Chondrocyte (in vitro differentiated cells): ENCODE measurements around the gene UFSP2. TPM values are rescaled to one million over a fixed set of nuclear protein-coding genes. Genes with fewer than 3 reads are reported as not detected.
"Not testable (repeated sequence)": the region's sequence is repeated elsewhere in the genome, so short reads cannot be mapped to it uniquely, and the experiment has no call there.

Experiments
- DNase-seq: peaks from one replicate; pipeline ENCODE4 v3.0.0; 2021; ENCODE audit warnings: mixed read lengths, low spot score
- H3K27ac Mint-ChIP-seq: one replicate; pipeline ENCODE4 v1.8.0; 2021; ENCODE audit warnings: mild to moderate bottlenecking, moderate library complexity, mixed read lengths; ENCODE audit not compliant: unreplicated experiment
- H3K27me3 Mint-ChIP-seq: 2 replicates; pipeline ENCODE4 v1.8.0; 2021; ENCODE audit warnings: low read depth, mixed read lengths
- H3K36me3 Mint-ChIP-seq: 2 replicates; pipeline ENCODE4 v1.8.0; 2021; ENCODE audit warnings: low read depth, mixed read lengths
- H3K4me1 Mint-ChIP-seq: 2 replicates; pipeline ENCODE4 v1.8.0; 2021; ENCODE audit warnings: low read depth, mild to moderate bottlenecking, mixed read lengths
- H3K4me3 Mint-ChIP-seq: one replicate; pipeline ENCODE4 v1.8.0; 2021; ENCODE audit warnings: mild to moderate bottlenecking, moderate library complexity, mixed read lengths; ENCODE audit not compliant: unreplicated experiment
- H3K9me3 Mint-ChIP-seq: 2 replicates; pipeline ENCODE4 v1.8.0; 2021; ENCODE audit warnings: low read depth, mixed read lengths
- CTCF ChIP-seq: fragments of 200-600 bp; sonication (generic); IDR thresholded peaks from 2 replicates; pipeline ENCODE4 v1.5.0; 2021; ENCODE audit warnings: antibody characterized with exemption, mild to moderate bottlenecking, moderate library complexity
- total RNA-seq: library from RNA; stranded (reverse); gene quantifications from 3 replicates; pipeline ENCODE4 v1.2.1, GENCODE V29; 2021

UFSP2 gene
- total RNA-seq, 1 donor from 2014 or later, result 33.0 TPM

GRCh38 chr4:185371702-185372101, 54.1 kb downstream of the UFSP2 start:
- TF ChIP-seq CTCF, result no peak

GRCh38 chr4:185370268-185370949, 55.4 kb downstream of the UFSP2 start:
- no peak for DNase-seq
- TF ChIP-seq CTCF, result no peak
- no peaks in the 10 kb centered on the region for H3K9me3 Mint-ChIP-seq
- peaks cover 26% of the 10 kb centered on the region for H3K36me3 Mint-ChIP-seq
- no peaks in the 10 kb centered on the region for H3K27me3 Mint-ChIP-seq
- H3K4me3 Mint-ChIP-seq, result no peak overlapping the region
- peaks cover 9% of the 10 kb centered on the region for H3K4me1 Mint-ChIP-seq
- H3K27ac Mint-ChIP-seq, result no peak overlapping the region

More at GRCh38 chr4:185371702-185372101, 54.1 kb downstream of the UFSP2 start:
- Mint-ChIP-seq H3K4me3 (no peak overlapping the region), H3K36me3 (peaks cover 27% of the 10 kb centered on the region), H3K4me1 (peaks cover 9% of the 10 kb centered on the region), H3K9me3 (no peaks in the 10 kb centered on the region), H3K27me3 (no peaks in the 10 kb centered on the region), H3K27ac (no peak overlapping the region)
- DNase-seq, result no peak

- TF ChIP-seq CTCF, result no peak
- Mint-ChIP-seq H3K4me1 (peaks cover 12% of the 10 kb centered on the region), H3K36me3 (peaks cover 24% of the 10 kb centered on the region), H3K4me3 (no peak overlapping the region), H3K27me3 (no peaks in the 10 kb centered on the region), H3K27ac (peak overlapping the region; percentile 1), H3K9me3 (no peaks in the 10 kb centered on the region)
- no peak for DNase-seq
Measured at GRCh38 chr4:185369731-185370130, 56.0 kb downstream of the UFSP2 start.

- no peaks in the 10 kb centered on the region for H3K9me3 Mint-ChIP-seq
- H3K27ac Mint-ChIP-seq, result peak overlapping the region; percentile 63
- peaks cover 52% of the 10 kb centered on the region for H3K4me1 Mint-ChIP-seq
- H3K4me3 Mint-ChIP-seq, result no peak overlapping the region
- H3K36me3 Mint-ChIP-seq, result peaks cover 13% of the 10 kb centered on the region
- DNase-seq, result no peak
- TF ChIP-seq CTCF, result no peak
- no peaks in the 10 kb centered on the region for H3K27me3 Mint-ChIP-seq
Measured at GRCh38 chr4:185364886-185365285, 60.9 kb downstream of the UFSP2 start.

GRCh38 chr4:185363251-185363650, 62.5 kb downstream of the UFSP2 start:
- no peak for DNase-seq
- Mint-ChIP-seq H3K27ac (peak overlapping the region; percentile 86), H3K9me3 (no peaks in the 10 kb centered on the region), H3K27me3 (no peaks in the 10 kb centered on the region), H3K36me3 (peaks cover 12% of the 10 kb centered on the region), H3K4me3 (peak overlapping the region; percentile 13), H3K4me1 (peaks cover 62% of the 10 kb centered on the region)
- TF ChIP-seq CTCF, result no peak

- peak overlapping the region; percentile 4 for H3K4me3 Mint-ChIP-seq
- H3K27ac Mint-ChIP-seq, result peak overlapping the region; percentile 86
- not testable (repeated sequence) for H3K9me3 Mint-ChIP-seq
Measured at GRCh38 chr4:185362570-185362969, 63.2 kb downstream of the UFSP2 start.

More at GRCh38 chr4:185362570-185362969, 63.2 kb downstream of the UFSP2 start:
- peaks cover 68% of the 10 kb centered on the region for H3K4me1 Mint-ChIP-seq
- not testable (repeated sequence) for H3K27me3 Mint-ChIP-seq, DNase-seq
- peaks cover 12% of the 10 kb centered on the region for H3K36me3 Mint-ChIP-seq
